Karpas-422 (cell line): ENCODE measurements around the gene CFD. TPM values are rescaled to one million over a fixed set of nuclear protein-coding genes. Genes with fewer than 3 reads are reported as not detected.

Experiments
- DNase-seq: peaks from one replicate; pipeline ENCODE4 v3.0.0-alpha.2; 2015
- H2AFZ ChIP-seq: fragments of 200-600 bp; sonication (generic); 2 replicates; pipeline ENCODE4 v1.6.1; 2014; ENCODE audit warnings: antibody characterized with exemption, low read length, mixed read lengths
- H3K27ac ChIP-seq: fragments of 200-600 bp; sonication (generic); 2 replicates; pipeline ENCODE4 v1.5.1; 2014; ENCODE audit warnings: mild to moderate bottlenecking, low read length, moderate library complexity
- H3K27me3 ChIP-seq: fragments of 200-600 bp; sonication (generic); 2 replicates; pipeline ENCODE4 v1.6.1; 2014; ENCODE audit warnings: low read length, mixed read lengths
- H3K36me3 ChIP-seq: fragments of 200-600 bp; sonication (generic); 2 replicates; pipeline ENCODE4 v1.6.1; 2014; ENCODE audit warnings: low read length, mixed read lengths; ENCODE audit not compliant: insufficient read depth
- H3K4me1 ChIP-seq: fragments of 200-600 bp; sonication (generic); 2 replicates; pipeline ENCODE4 v1.6.1; 2014; ENCODE audit warnings: mild to moderate bottlenecking, low read length, mixed read lengths
- H3K4me2 ChIP-seq: fragments of 200-600 bp; sonication (generic); 2 replicates; pipeline ENCODE4 v1.6.1; 2014; ENCODE audit warnings: low read length, low read depth, mild to moderate bottlenecking; ENCODE audit not compliant: poor library complexity, severe bottlenecking
- H3K4me3 ChIP-seq: fragments of 200-600 bp; sonication (generic); 2 replicates; pipeline ENCODE4 v1.5.1; 2014; ENCODE audit warnings: mild to moderate bottlenecking, antibody characterized with exemption, low read length, mixed read lengths
- H3K79me2 ChIP-seq: fragments of 200-600 bp; sonication (generic); 2 replicates; pipeline ENCODE4 v1.6.1; 2014; ENCODE audit warnings: mild to moderate bottlenecking, low read length, mixed read lengths
- H3K9ac ChIP-seq: fragments of 200-600 bp; sonication (generic); 2 replicates; pipeline ENCODE4 v1.6.0; 2014; ENCODE audit warnings: low read length
- H3K9me2 ChIP-seq: fragments of 200-600 bp; sonication (generic), shearing (Covaris generic); replicated peaks from 2 replicates; pipeline ENCODE4 v1.6.0; 2014; ENCODE audit warnings: mild to moderate bottlenecking, low read length, moderate library complexity; ENCODE audit not compliant: insufficient read depth
- H3K9me3 ChIP-seq: fragments of 300-700, 200-600 bp; sonication (generic); 2 replicates; pipeline ENCODE4 v1.6.1; 2014; ENCODE audit warnings: low read length, mixed read lengths
- H4K20me1 ChIP-seq: fragments of 200-600 bp; sonication (generic); 2 replicates; pipeline ENCODE4 v1.6.1; 2014; ENCODE audit warnings: mild to moderate bottlenecking, antibody characterized with exemption, low read length, low read depth; ENCODE audit not compliant: insufficient read depth
- total RNA-seq: library from RNA; depleted of rRNA; stranded (reverse); fragments of >200 nt; shearing (Covaris generic); gene quantifications from 2 replicates; pipeline ENCODE4 v1.2.3, GENCODE V29; 2014; ENCODE audit warnings: low replicate concordance

Gene CFD
- total RNA-seq, 1 experiment from 2014 or later: 1.5 TPM

- Histone ChIP-seq H3K4me1 (no peaks in the 10 kb centered on the region), H3K4me3 (no peak within 1 kb of the TSS), H3K9me3 (no peaks in the 10 kb centered on the region), H3K9me2 (no peaks in the 10 kb centered on the region), H3K9ac (no peak within 1 kb of the TSS), H3K27ac (no peak within 1 kb of the TSS), H4K20me1 (no peaks in the 10 kb centered on the region), H3K36me3 (no peaks in the 10 kb centered on the region), H3K4me2 (no peak within 1 kb of the TSS), H3K79me2 (no peaks in the 10 kb centered on the region), H2AFZ (no peak within 1 kb of the TSS), H3K27me3 (no peaks in the 10 kb centered on the region)
- no peak for DNase-seq
Measured at GRCh38 chr19:821825-822503, 37.5 kb upstream of the CFD start, which contains the start of gene PLPPR3. PLPPR3 (minus strand) TSS chr19:821955; CDS start chr19:821559, 396 bp downstream.

DNA sequence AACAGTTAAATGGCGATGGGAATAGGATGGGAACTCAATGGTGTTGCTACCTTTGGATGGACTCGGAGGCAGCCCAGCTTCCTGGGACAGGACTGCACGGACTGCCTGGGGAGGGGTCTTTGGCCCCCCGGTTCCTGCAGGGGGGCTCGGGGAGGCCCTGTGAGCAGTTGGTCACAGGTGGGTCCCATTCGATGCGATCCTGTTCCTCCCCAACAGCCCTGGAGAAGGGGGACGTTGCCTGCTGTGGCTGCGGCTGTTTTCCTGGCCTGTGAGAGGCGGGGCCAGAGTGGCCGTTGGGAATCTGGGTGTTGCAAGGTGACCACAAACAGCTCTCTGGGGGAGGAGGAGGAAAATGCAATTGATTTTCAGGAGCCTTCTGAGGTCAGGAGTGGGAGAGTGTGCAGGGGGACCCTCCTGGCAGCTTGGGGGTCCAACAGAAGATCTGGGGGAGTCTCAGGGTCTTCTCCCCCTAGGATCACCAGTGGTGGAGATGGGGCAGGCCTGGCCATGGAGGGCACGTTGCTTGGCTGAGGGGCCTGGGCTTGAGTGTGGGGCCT is 35.8 kb upstream of the CFD start:
- Histone ChIP-seq H3K27ac (no peak overlapping the region), H3K79me2 (no peaks in the 10 kb centered on the region), H3K9me2 (no peaks in the 10 kb centered on the region), H3K9ac (no peak overlapping the region), H3K4me1 (no peaks in the 10 kb centered on the region), H4K20me1 (no peaks in the 10 kb centered on the region), H2AFZ (no peak overlapping the region), H3K4me2 (no peak overlapping the region), H3K4me3 (no peak overlapping the region), H3K36me3 (no peaks in the 10 kb centered on the region), H3K9me3 (no peaks in the 10 kb centered on the region), H3K27me3 (no peaks in the 10 kb centered on the region)
- no peak for DNase-seq

GRCh38 chr19:824885-825284 is 34.6 kb upstream of the CFD start:
- Histone ChIP-seq H3K9ac (no peak overlapping the region), H3K4me2 (no peak overlapping the region), H3K27ac (no peak overlapping the region), H3K9me3 (no peaks in the 10 kb centered on the region), H3K79me2 (no peaks in the 10 kb centered on the region), H3K9me2 (no peaks in the 10 kb centered on the region), H3K4me3 (no peak overlapping the region), H3K4me1 (no peaks in the 10 kb centered on the region), H3K36me3 (no peaks in the 10 kb centered on the region), H2AFZ (no peak overlapping the region), H3K27me3 (no peaks in the 10 kb centered on the region), H4K20me1 (no peaks in the 10 kb centered on the region)
- no peak for DNase-seq

DNA sequence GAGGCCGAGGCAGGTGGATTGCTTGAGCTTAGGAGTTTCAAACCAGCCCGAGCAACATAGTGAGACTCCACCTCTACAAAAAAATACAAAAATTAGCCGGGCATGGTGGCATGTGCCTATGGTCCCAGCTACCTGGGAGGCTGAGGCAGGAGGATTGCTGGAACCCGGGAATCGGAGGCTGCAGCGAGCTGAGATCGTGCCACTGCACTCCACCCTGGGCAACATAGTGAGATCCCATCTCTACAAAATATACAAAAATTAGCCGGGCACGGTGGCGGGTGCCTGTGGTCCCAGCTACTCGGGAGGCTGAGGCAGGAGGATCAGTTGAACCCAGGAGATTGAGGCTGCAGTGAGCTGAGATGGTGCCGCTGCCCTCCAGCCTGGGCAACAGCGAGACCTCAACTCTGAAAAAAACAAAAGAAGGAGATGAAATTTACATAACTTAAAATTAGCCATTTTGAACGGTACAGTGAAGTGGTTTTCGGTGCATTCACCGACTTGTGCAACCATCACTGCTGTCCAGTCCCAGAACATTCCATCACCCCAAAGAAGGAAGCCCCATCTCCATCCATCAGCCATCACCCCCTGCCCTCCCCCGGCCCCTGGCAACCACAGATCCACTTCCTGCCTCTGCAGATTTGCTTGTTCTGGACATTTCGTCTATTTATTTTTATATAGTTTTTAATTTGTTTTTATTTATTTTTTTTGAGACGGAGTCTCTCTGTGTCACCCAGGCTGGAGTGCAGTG is 33.4 kb upstream of the CFD start:
- Histone ChIP-seq H3K9me2 (no peaks in the 10 kb centered on the region), H3K9me3 (no peaks in the 10 kb centered on the region), H3K9ac (no peak overlapping the region), H3K79me2 (no peaks in the 10 kb centered on the region), H3K4me1 (no peaks in the 10 kb centered on the region), H2AFZ (no peak overlapping the region), H3K36me3 (no peaks in the 10 kb centered on the region), H3K27me3 (no peaks in the 10 kb centered on the region), H3K4me3 (no peak overlapping the region), H4K20me1 (no peaks in the 10 kb centered on the region), H3K27ac (no peak overlapping the region), H3K4me2 (no peak overlapping the region)
- DNase-seq: no peak

DNA sequence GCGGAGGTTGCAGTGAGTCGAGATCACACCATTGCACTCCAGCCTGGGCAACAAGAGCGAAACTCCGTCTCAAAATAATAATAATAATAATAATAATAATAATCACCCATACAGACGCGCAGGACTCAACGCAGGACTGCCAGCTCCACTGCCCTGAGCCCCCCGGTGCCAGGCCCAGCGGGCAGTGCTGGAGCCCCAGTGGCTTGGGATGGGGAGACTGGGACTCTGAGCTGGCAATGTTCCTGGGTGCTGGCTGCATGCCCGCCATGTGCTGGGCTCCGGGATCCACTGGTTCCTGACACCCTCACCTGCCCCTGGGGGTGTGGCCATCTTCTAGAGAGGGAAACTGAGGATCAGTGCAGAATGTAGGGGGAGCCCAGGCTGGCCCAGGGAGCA is 32.2 kb upstream of the CFD start:
- H2AFZ ChIP-seq: no peak overlapping the region
- H3K79me2 ChIP-seq: no peaks in the 10 kb centered on the region
- no peaks in the 10 kb centered on the region for H3K36me3 ChIP-seq
- no peak overlapping the region for H3K9ac ChIP-seq
- H4K20me1 ChIP-seq: no peaks in the 10 kb centered on the region
- no peak overlapping the region for H3K27ac ChIP-seq
- H3K4me1 ChIP-seq: no peaks in the 10 kb centered on the region
- no peaks in the 10 kb centered on the region for H3K9me3 ChIP-seq
- H3K9me2 ChIP-seq: no peaks in the 10 kb centered on the region
- no peak overlapping the region for H3K4me3 ChIP-seq
- H3K4me2 ChIP-seq: no peak overlapping the region
- no peaks in the 10 kb centered on the region for H3K27me3 ChIP-seq
- no peak for DNase-seq

DNA sequence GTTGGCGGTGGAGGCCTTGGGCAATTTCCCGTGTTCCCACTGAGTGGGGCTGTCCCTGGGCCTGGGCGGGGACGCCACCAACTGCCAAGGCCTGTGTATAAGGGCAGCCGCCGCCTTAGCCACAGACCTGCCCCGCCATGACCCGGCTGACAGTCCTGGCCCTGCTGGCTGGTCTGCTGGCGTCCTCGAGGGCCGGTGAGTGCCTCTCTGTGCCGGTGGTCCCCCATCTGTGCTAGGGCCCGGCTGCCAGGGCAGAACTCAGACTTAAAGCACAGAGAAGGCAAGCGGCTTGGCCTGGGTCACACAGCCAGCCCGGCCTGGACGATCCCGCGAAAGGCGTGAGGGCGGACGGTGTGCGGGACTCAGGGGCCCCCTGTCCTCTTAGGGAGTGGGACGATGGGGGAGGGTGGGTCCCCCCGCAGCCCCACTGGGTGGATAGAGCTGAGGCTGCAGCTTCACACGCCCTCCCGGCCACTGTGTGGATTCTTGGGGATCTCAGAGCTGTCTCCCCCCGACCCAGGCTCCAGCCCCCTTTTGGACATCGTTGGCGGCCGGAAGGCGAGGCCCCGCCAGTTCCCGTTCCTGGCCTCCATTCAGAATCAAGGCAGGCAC is 31.6 kb upstream of the CFD start, which contains the start of gene AZU1:
TSS of gene AZU1 (plus strand) at position 128 of the 612 bp plus-strand sequence. CDS start at position 138, 10 bp downstream.
- Histone ChIP-seq H3K27me3 (no peaks in the 10 kb centered on the region), H3K4me3 (no peak within 1 kb of the TSS), H3K36me3 (no peaks in the 10 kb centered on the region), H4K20me1 (no peaks in the 10 kb centered on the region), H2AFZ (no peak within 1 kb of the TSS), H3K27ac (no peak within 1 kb of the TSS), H3K9me2 (no peaks in the 10 kb centered on the region), H3K9ac (no peak within 1 kb of the TSS), H3K4me2 (no peak within 1 kb of the TSS), H3K9me3 (no peaks in the 10 kb centered on the region), H3K4me1 (no peaks in the 10 kb centered on the region), H3K79me2 (no peaks in the 10 kb centered on the region)
- DNase-seq: no peak

DNA sequence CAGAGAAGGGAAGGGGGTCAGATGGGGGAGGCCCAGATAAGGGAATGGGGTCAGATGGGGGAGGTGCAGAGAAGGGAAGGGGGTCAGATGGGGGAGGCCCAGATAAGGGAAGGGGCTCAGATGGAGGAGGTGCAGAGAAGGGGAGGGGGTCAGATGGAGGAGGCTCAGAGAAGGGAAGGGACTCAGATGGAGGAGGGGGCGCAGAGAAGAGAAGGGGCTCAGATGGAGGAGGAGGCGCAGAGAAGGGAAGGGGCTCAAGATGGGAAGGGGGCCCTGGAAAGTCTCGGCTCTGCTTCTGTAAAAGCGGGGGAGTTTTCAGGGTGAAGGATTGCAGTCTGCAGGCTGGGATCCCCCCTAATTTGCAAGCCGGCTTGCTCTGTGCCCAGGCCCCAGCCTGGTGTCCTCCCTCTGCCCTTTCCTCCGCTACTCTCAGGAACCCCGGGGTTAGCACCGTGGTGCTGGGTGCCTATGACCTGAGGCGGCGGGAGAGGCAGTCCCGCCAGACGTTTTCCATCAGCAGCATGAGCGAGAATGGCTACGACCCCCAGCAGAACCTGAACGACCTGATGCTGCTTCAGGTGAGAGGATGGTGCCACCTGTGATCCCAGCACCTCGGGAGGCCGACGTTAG is 30.2 kb upstream of the CFD start:
- DNase-seq: no peak
- Histone ChIP-seq H3K4me1 (no peaks in the 10 kb centered on the region), H4K20me1 (no peaks in the 10 kb centered on the region), H3K27me3 (no peaks in the 10 kb centered on the region), H3K9ac (no peak overlapping the region), H3K79me2 (no peaks in the 10 kb centered on the region), H3K4me2 (no peak overlapping the region), H3K9me2 (no peaks in the 10 kb centered on the region), H3K4me3 (no peak overlapping the region), H3K36me3 (no peaks in the 10 kb centered on the region), H3K27ac (no peak overlapping the region), H3K9me3 (no peaks in the 10 kb centered on the region), H2AFZ (no peak overlapping the region)
